Vagina (tissue), 2 donors: Measurements from ENCODE around the gene SPSB2.

ENCODE experiments used
- POLR2A ChIP-seq, 2 donors: fragments of 450-650 bp; IDR thresholded peaks; one replicate each; pipeline ENCODE4 v1.6.1; 2017; ENCODE audit warnings: antibody characterized with exemption in 2 of 2, mild to moderate bottlenecking in 2 of 2, moderate library complexity in 2 of 2
- POLR2AphosphoS5 ChIP-seq, 2 donors: sonication (generic); formaldehyde crosslinking; IDR thresholded peaks; one replicate each; pipeline ENCODE4 v1.9.0; 2017; ENCODE audit warnings: antibody characterized with exemption in 2 of 2, mild to moderate bottlenecking in 2 of 2, low read depth in 1 of 2; ENCODE audit not compliant: insufficient read depth in 1 of 2

DNA sequence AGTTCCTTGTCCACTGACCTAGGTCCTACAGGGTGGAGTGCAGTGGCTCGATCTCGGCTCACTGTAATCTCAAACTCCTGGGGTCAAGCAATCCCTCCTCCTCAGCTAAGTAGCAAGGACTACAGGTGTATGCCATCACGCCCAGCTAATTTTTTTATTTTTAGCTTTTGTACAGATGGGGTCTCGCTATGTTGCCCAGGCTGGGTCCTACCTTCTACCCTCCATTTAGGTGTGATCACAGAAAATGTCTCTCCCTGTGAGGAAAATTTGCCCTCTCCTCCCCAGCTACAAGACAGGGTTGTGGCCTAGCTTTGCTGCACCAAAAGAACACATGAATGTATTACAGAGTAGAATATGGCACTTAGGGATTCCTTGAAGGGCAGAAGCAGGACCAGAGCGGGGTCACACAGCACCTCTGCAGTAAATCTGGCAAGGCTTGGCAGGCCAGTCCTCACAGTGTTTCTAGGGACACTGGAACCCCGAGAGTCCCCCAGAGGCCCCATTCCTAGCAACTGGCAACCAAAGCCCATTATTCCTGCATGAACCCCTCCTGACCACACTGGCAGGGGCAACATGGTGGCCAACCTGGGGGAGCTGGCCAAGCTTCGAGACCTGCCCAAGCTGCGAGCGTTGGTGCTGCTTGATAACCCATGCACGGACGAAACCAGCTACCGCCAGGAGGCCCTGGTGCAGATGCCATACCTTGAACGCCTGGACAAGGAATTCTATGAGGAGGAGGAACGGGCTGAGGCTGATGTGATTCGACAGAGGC is 39.2 kb upstream of the SPSB2 start:
- TF ChIP-seq POLR2A (IDR thresholded peaks at IDR 0.05) (no peak), POLR2AphosphoS5 (IDR thresholded peaks at IDR 0.05; ENCODE audit: insufficient read depth in 1 of 2, low read depth in 1 of 2) (no peak)
